MM.1S (cell line): ENCODE data around the gene APOL5.
"Not testable (repeated sequence)": the region's sequence is repeated elsewhere in the genome, so short reads cannot be mapped to it uniquely, and the experiment has no call there.

ENCODE experiments used
- DNase-seq: peaks from one replicate; pipeline ENCODE4 v3.0.0-alpha.2; 2015
- H2AFZ ChIP-seq: fragments of 300-600 bp; sonication (generic); 2 replicates; pipeline ENCODE4 v1.6.0; 2016; ENCODE audit warnings: antibody characterized with exemption, low read length
- H3F3A ChIP-seq: fragments of 300-600 bp; sonication (generic); 2 replicates; pipeline ENCODE4 v1.6.1; 2016; ENCODE audit warnings: mild to moderate bottlenecking, antibody characterized with exemption, low read length, moderate library complexity, mixed read lengths; ENCODE audit not compliant: insufficient read depth
- H3K27ac ChIP-seq: fragments of 300-600 bp; sonication (generic); 2 replicates; pipeline ENCODE4 v1.5.1; 2016; ENCODE audit warnings: mild to moderate bottlenecking, low read length
- H3K27me3 ChIP-seq: fragments of 300-600 bp; sonication (generic); replicated peaks from 2 replicates; pipeline ENCODE4 v1.6.0; 2016; ENCODE audit warnings: low read length; ENCODE audit not compliant: insufficient read depth
- H3K36me3 ChIP-seq: fragments of 300-600 bp; sonication (generic); replicated peaks from 2 replicates; pipeline ENCODE4 v1.6.1; 2016; ENCODE audit warnings: mild to moderate bottlenecking, low read length, mixed read lengths; ENCODE audit not compliant: insufficient read depth
- H3K4me1 ChIP-seq: fragments of 300-600 bp; sonication (generic); 2 replicates; pipeline ENCODE4 v1.6.1; 2016; ENCODE audit warnings: low read length, mixed read lengths
- H3K4me2 ChIP-seq: fragments of 300-600 bp; sonication (generic); 2 replicates; pipeline ENCODE4 v1.6.0; 2016; ENCODE audit warnings: low read depth, low read length
- H3K4me3 ChIP-seq: fragments of 300-600 bp; sonication (generic); 2 replicates; pipeline ENCODE4 v1.5.1; 2016; ENCODE audit warnings: low read length, mixed read lengths
- H3K79me2 ChIP-seq: fragments of 300-600 bp; sonication (generic); 2 replicates; pipeline ENCODE4 v1.6.1; 2016; ENCODE audit warnings: mixed run types, low read length, mixed read lengths
- H3K9ac ChIP-seq: fragments of 300-600 bp; sonication (generic); 2 replicates; pipeline ENCODE4 v1.6.1; 2016; ENCODE audit warnings: low read length, mixed read lengths
- H3K9me2 ChIP-seq: fragments of 300-600 bp; sonication (generic); replicated peaks from 2 replicates; pipeline ENCODE4 v1.6.1; 2016; ENCODE audit warnings: mild to moderate bottlenecking, low read length, mixed read lengths; ENCODE audit not compliant: insufficient read depth
- H3K9me3 ChIP-seq: fragments of 300-600 bp; sonication (generic); replicated peaks from 2 replicates; pipeline ENCODE4 v1.6.1; 2016; ENCODE audit warnings: mild to moderate bottlenecking, low read length, mixed read lengths; ENCODE audit not compliant: insufficient read depth
- H4K20me1 ChIP-seq: fragments of 300-600 bp; sonication (generic); 2 replicates; pipeline ENCODE4 v1.6.1; 2016; ENCODE audit warnings: mild to moderate bottlenecking, low read length, moderate library complexity, mixed read lengths; ENCODE audit not compliant: insufficient read depth
- EZH2 ChIP-seq: fragments of 300-600 bp; sonication (generic); optimal IDR thresholded peaks from 2 replicates; pipeline ENCODE3; 2017; ENCODE audit warnings: low read depth, mild to moderate bottlenecking, antibody characterized with exemption, low read length, mixed read lengths
- EZH2phosphoT487 ChIP-seq: fragments of 300-600 bp; sonication (generic); IDR thresholded peaks from 2 replicates; pipeline ENCODE4 v1.6.1; 2018; ENCODE audit warnings: antibody characterized with exemption, low read length
- TF ChIP-seq, protein P1 (sequence below): fragments of 300-600 bp; sonication (generic); IDR thresholded peaks from 2 replicates; pipeline ENCODE4 v1.5.1; 2016; ENCODE audit warnings: antibody characterized with exemption, low read length, mixed read lengths

The APOL5 gene

DNA sequence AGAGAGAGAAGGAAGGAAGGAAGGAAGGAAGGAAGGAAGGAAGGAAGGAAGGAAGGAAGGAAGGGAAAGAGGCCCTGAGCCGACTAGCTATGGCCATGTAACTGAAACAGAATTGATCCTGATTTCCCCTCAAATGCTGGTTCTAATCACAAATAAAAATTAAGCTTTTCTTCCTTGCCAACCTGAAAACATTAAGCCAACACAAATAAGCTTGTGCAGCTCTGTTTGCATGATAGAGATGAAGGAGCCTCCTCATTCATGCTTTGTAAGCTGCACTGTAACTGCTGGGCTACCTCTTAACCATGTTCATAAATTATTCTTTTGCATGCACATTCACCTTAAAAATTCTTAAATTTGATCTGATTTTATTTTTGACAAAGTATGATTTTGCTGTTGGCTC lies 27.7 kb upstream of the APOL5 start:
- DNase-seq, result no peak

DNA sequence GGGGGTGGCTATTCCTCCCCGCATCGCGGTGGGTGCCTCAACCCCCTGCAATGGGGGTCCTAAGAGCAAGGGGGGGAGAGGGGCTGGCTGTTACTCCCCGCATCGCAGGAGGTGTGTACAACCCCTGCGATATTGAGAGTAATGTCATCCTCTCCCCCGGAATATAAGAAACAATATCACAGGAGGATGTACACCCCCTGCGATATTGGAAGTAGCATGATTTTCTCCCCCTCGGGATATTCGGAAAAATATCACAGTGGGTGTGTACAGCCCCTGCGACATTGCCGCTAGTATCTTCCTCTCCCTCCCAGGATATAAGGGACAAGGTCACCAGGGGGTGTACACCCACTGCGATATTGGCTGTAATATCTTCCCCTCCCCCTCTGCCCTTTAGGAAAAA lies 22.5 kb upstream of the APOL5 start:
- Histone ChIP-seq H3K79me2 (no peaks in the 10 kb centered on the region), H3K9ac (no peak overlapping the region), H3K27me3 (no peaks in the 10 kb centered on the region), H3K9me2 (no peaks in the 10 kb centered on the region), H3K36me3 (no peaks in the 10 kb centered on the region), H2AFZ (no peak overlapping the region), H3F3A (no peaks in the 10 kb centered on the region), H3K9me3 (no peaks in the 10 kb centered on the region), H3K27ac (no peak overlapping the region), H4K20me1 (no peaks in the 10 kb centered on the region), H3K4me3 (no peak overlapping the region), H3K4me2 (no peak overlapping the region), H3K4me1 (no peaks in the 10 kb centered on the region)
- TF ChIP-seq, protein P1, sequence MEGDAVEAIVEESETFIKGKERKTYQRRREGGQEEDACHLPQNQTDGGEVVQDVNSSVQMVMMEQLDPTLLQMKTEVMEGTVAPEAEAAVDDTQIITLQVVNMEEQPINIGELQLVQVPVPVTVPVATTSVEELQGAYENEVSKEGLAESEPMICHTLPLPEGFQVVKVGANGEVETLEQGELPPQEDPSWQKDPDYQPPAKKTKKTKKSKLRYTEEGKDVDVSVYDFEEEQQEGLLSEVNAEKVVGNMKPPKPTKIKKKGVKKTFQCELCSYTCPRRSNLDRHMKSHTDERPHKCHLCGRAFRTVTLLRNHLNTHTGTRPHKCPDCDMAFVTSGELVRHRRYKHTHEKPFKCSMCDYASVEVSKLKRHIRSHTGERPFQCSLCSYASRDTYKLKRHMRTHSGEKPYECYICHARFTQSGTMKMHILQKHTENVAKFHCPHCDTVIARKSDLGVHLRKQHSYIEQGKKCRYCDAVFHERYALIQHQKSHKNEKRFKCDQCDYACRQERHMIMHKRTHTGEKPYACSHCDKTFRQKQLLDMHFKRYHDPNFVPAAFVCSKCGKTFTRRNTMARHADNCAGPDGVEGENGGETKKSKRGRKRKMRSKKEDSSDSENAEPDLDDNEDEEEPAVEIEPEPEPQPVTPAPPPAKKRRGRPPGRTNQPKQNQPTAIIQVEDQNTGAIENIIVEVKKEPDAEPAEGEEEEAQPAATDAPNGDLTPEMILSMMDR, result no peak
- TF ChIP-seq EZH2phosphoT487, result no peak
- TF ChIP-seq EZH2, result no peak
- no peak for DNase-seq

More for the DNA sequence above, 27.7 kb upstream of the APOL5 start:
- H2AFZ ChIP-seq, result no peak overlapping the region
- H3K27ac ChIP-seq, result no peak overlapping the region
- H3F3A ChIP-seq, result no peaks in the 10 kb centered on the region
- H3K9me2 ChIP-seq, result no peaks in the 10 kb centered on the region
- no peak overlapping the region for H3K4me2 ChIP-seq
- no peaks in the 10 kb centered on the region for H3K9me3 ChIP-seq
- H3K9ac ChIP-seq, result no peak overlapping the region
- no peaks in the 10 kb centered on the region for H3K36me3 ChIP-seq
- no peaks in the 10 kb centered on the region for H3K79me2 ChIP-seq
- no peaks in the 10 kb centered on the region for H4K20me1 ChIP-seq
- H3K4me1 ChIP-seq, result no peaks in the 10 kb centered on the region
- TF ChIP-seq, protein P1, result no peak
- no peak for TF ChIP-seq EZH2
- TF ChIP-seq EZH2phosphoT487, result no peak
- H3K27me3 ChIP-seq, result no peaks in the 10 kb centered on the region
- no peak overlapping the region for H3K4me3 ChIP-seq

DNA sequence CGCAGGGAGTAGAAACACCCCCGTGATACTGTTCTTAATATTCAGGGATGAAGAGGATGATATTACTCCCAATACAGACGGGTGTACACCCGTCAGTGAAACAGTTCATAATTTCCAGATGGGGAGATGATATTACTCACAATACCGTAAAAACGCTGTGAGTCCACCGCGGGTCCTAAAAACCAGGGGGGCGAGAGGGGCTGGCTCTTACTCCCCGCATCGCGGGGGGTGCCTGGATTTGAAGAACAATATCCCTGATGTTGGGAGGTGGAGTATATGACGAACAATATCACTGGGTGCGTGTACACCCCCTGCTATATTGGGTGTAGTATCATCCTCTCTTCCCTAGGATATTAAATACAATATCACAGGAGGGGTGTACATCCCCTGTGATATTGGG lies 20.5 kb upstream of the APOL5 start:
- Histone ChIP-seq H3K4me1 (no peaks in the 10 kb centered on the region), H3K4me3 (no peak overlapping the region), H3K4me2 (no peak overlapping the region), H3K9me3 (no peaks in the 10 kb centered on the region), H3K27ac (no peak overlapping the region), H3K36me3 (no peaks in the 10 kb centered on the region), H3K9me2 (no peaks in the 10 kb centered on the region), H3F3A (no peaks in the 10 kb centered on the region), H2AFZ (no peak overlapping the region), H3K79me2 (no peaks in the 10 kb centered on the region), H3K27me3 (no peaks in the 10 kb centered on the region), H3K9ac (no peak overlapping the region), H4K20me1 (no peaks in the 10 kb centered on the region)
- TF ChIP-seq, protein P1, result no peak
- TF ChIP-seq EZH2, result no peak
- no peak for TF ChIP-seq EZH2phosphoT487
- DNase-seq, result no peak

DNA sequence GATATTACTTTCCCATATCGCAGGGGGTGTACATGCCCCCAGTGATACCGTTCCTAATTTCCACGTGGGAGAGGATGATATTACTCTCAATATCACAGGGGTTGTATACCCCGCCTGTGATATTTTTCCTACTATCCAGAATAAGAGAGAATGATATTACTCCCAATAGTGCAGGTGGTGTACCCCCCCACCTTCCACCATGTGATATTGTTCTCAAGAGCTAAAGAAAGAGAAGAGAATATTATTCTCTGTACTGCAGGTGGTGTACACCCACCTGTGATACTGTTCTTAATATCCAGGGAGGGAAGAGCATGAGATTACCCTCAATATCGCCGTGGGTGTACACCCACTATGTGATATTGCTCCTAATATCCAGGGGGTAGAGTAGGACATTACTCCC lies 17.8 kb upstream of the APOL5 start:
- not testable (repeated sequence) for H3K4me1 ChIP-seq, H2AFZ ChIP-seq, H3K79me2 ChIP-seq, H4K20me1 ChIP-seq, H3K9me3 ChIP-seq, H3K4me2 ChIP-seq, DNase-seq, H3K27ac ChIP-seq, H3K36me3 ChIP-seq, H3K27me3 ChIP-seq, H3K4me3 ChIP-seq, H3K9me2 ChIP-seq, H3K9ac ChIP-seq, H3F3A ChIP-seq
